Panc1 (cell line): Measurements from ENCODE around the gene ADGRL3. TPM values are rescaled to one million over a fixed set of nuclear protein-coding genes. Genes with fewer than 3 reads are reported as not detected.

Source experiments
- ATAC-seq: fragments of 200-7000 bp; cut with Tn5 transposase; 2 replicates; pipeline ENCODE4 v1.9.1; 2020; ENCODE audit warnings: mild to moderate bottlenecking, moderate library complexity
- BruUV-seq: library from RNA; stranded (reverse); fragments of 400-500 nt; replicated peaks from 2 replicates; lab custom pipeline; 2021; lab: Mats Ljungman, UMichigan
- CTCF ChIA-PET: fragments of 300-600 bp; sonication (Branson Sonifier 250); formaldehyde crosslinking; loops from one replicate; lab custom pipeline; 2022; ENCODE audit warnings: antibody characterized with exemption; lab: Charles Lee
- POLR2A ChIA-PET: fragments of 300-600 bp; sonication (Branson Sonifier 250); formaldehyde crosslinking; loops from one replicate; lab custom pipeline; 2022; ENCODE audit warnings: antibody characterized with exemption; lab: Charles Lee
- DNase-seq: peaks from one replicate; pipeline ENCODE4 v3.0.0-alpha.2; 2010; ENCODE audit warnings: low read depth, low spot score
- H3K27ac ChIP-seq: 2 replicates; pipeline ENCODE4 v1.5.1; 2011; ENCODE audit warnings: mild to moderate bottlenecking, low read length, inconsistent platforms
- H3K27me3 ChIP-seq: fragments of 200-500 bp; sonication (Bioruptor generic); 2 replicates; pipeline ENCODE4 v1.6.0; 2014; ENCODE audit warnings: low read length, inconsistent platforms; ENCODE audit not compliant: control insufficient read depth, insufficient read depth
- H3K36me3 ChIP-seq: fragments of 200-500 bp; sonication (Bioruptor generic); 2 replicates; pipeline ENCODE4 v1.5.1; 2014; ENCODE audit warnings: inconsistent platforms, mild to moderate bottlenecking, low read length, moderate library complexity; ENCODE audit not compliant: control insufficient read depth, insufficient read depth
- H3K4me1 ChIP-seq: 2 replicates; pipeline ENCODE4 v1.5.1; 2011; ENCODE audit warnings: inconsistent platforms, mild to moderate bottlenecking, low read length, moderate library complexity; ENCODE audit not compliant: control insufficient read depth, insufficient read depth
- H3K4me3 ChIP-seq, 2 experiments: 2 replicates each; pipeline ENCODE4 v1.5.1; 2011 to 2012; ENCODE audit warnings: low read depth in 2 of 2, low read length in 2 of 2, mild to moderate bottlenecking in 2 of 2, inconsistent platforms in 1 of 2, moderate library complexity in 1 of 2
- H3K9me3 ChIP-seq: fragments of 200-500 bp; sonication (Bioruptor generic); 2 replicates; pipeline ENCODE4 v1.5.1; 2014; ENCODE audit warnings: low read depth, mild to moderate bottlenecking, inconsistent platforms, low read length, moderate library complexity; ENCODE audit not compliant: control insufficient read depth, insufficient read depth
- POLR2AphosphoS5 ChIP-seq: IDR thresholded peaks from 2 replicates; pipeline ENCODE4 v1.6.1; 2012; ENCODE audit warnings: mild to moderate bottlenecking, low read depth, low read length, moderate library complexity
- REST ChIP-seq, 2 experiments: IDR thresholded peaks; 2 replicates each; pipeline ENCODE4 v1.6.1; 2011 to 2012; ENCODE audit warnings: low read depth in 2 of 2, control low read depth in 1 of 2, low read length in 1 of 2, mild to moderate bottlenecking in 1 of 2, moderate library complexity in 1 of 2; ENCODE audit not compliant: insufficient read depth in 1 of 2
- SIN3A ChIP-seq: IDR thresholded peaks from 2 replicates; pipeline ENCODE4 v1.6.1; 2012; ENCODE audit warnings: low read depth, mild to moderate bottlenecking, low read length, moderate library complexity, borderline replicate concordance; ENCODE audit not compliant: insufficient read depth
- TCF7L2 ChIP-seq: IDR thresholded peaks from 2 replicates; pipeline ENCODE4 v1.6.1; 2011; ENCODE audit warnings: mild to moderate bottlenecking, low read depth, low read length, inconsistent platforms
- in situ Hi-C: cut with HindIII; loops from 2 replicates; pipeline ENCODE4 v1.10.0; 2016; ENCODE audit warnings: low sequenced_read_pairs, low pct_unique_long_range_greater_than_20kb
- intact Hi-C: fragments of 100-400 bp; cut with micrococcal nuclease; formaldehyde crosslinking; loops from one replicate; pipeline ENCODE4 v1.10.0; 2022; ENCODE audit not compliant: unreplicated experiment
- total RNA-seq: library from RNA; stranded (reverse); gene quantifications from one replicate; pipeline ENCODE4 v1.2.1, GENCODE V29; 2021; ENCODE audit not compliant: unreplicated experiment
- TF ChIP-seq, protein P1 (sequence below): fragments of 450-650 bp; IDR thresholded peaks from 2 replicates; pipeline ENCODE4 v1.5.1; 2017; ENCODE audit warnings: mild to moderate bottlenecking

ADGRL3 gene
- total RNA-seq, 1 experiment from 2014 or later, result 0.23 TPM

DNA sequence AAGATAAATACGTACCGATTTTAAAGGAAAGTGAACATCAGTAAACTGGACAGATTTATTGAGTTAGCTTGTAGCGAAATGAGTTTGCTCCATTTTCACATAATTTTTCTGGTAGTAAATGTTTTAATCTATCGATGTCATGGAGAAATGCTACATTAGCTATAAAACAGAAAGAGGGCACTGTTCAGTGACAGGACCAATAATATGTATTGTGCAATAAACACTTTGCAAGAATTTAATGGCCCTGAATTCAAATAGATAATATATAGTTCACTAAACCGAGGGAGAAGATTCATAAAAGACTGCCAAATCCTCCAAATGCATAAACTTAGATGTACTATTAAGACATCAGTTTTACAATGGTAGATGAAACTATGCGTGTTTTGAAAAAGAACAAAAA is 516.3 kb downstream of the ADGRL3 start:
- BruUV-seq, result no TSS peak
- in situ Hi-C loops, result no loop called here
- H3K27ac ChIP-seq, result no peak overlapping the region
- no peak overlapping the region for H3K4me3 ChIP-seq
- intact Hi-C loops, result no loop called here
- H3K9me3 ChIP-seq, result no peaks in the 10 kb centered on the region
- ATAC-seq (no peak), DNase-seq (no peak)
- H3K36me3 ChIP-seq, result no peaks in the 10 kb centered on the region
- no peaks in the 10 kb centered on the region for H3K27me3 ChIP-seq
- no peak for TF ChIP-seq SIN3A
- no peak for TF ChIP-seq REST (IDR thresholded peaks at IDR 0.05; ENCODE audit: insufficient read depth in 1 of 2, low read depth in 2 of 2, low read length in 1 of 2)
- no peak for TF ChIP-seq POLR2AphosphoS5
- no peak for TF ChIP-seq TCF7L2
- TF ChIP-seq, protein P1, sequence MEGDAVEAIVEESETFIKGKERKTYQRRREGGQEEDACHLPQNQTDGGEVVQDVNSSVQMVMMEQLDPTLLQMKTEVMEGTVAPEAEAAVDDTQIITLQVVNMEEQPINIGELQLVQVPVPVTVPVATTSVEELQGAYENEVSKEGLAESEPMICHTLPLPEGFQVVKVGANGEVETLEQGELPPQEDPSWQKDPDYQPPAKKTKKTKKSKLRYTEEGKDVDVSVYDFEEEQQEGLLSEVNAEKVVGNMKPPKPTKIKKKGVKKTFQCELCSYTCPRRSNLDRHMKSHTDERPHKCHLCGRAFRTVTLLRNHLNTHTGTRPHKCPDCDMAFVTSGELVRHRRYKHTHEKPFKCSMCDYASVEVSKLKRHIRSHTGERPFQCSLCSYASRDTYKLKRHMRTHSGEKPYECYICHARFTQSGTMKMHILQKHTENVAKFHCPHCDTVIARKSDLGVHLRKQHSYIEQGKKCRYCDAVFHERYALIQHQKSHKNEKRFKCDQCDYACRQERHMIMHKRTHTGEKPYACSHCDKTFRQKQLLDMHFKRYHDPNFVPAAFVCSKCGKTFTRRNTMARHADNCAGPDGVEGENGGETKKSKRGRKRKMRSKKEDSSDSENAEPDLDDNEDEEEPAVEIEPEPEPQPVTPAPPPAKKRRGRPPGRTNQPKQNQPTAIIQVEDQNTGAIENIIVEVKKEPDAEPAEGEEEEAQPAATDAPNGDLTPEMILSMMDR, result no peak
- ChIA-PET CTCF (no interaction called here), POLR2A (no interaction called here)
- H3K4me1 ChIP-seq, result no peaks in the 10 kb centered on the region

DNA sequence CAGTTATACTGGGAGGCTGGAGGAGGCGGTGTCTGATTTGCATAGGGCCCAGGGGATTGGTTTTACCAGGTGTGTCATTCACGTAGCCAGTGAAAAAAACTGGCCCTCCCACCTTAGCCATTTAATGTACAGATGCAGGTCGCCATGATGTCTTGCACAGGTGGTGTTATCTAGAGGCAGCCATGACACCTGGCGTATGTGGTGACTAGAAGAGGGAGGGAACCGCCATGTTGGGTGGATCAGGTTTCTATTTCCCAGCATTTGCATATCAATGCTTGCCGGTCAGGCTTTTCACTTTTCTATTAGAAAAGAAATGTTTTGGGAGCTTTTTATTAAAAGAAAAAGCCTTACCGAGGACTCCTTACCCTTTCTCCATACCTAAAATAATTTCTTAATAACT is 523.4 kb downstream of the ADGRL3 start:
- no peak for TF ChIP-seq TCF7L2
- no peak for TF ChIP-seq REST (IDR thresholded peaks at IDR 0.05; ENCODE audit: insufficient read depth in 1 of 2, low read depth in 2 of 2, low read length in 1 of 2)
- TF ChIP-seq, protein P1, result no peak
- no peak for TF ChIP-seq SIN3A
- no peak for TF ChIP-seq POLR2AphosphoS5
- POLR2A ChIA-PET, result no interaction called here
- H3K9me3 ChIP-seq, result no peaks in the 10 kb centered on the region
- in situ Hi-C loops (no loop called here), intact Hi-C loops (no loop called here)
- H3K4me1 ChIP-seq, result no peaks in the 10 kb centered on the region
- CTCF ChIA-PET, result no interaction called here
- no peak overlapping the region for H3K4me3 ChIP-seq
- no peak for DNase-seq
- no peaks in the 10 kb centered on the region for H3K27me3 ChIP-seq
- BruUV-seq, result no TSS peak
- H3K27ac ChIP-seq, result no peak overlapping the region
- H3K36me3 ChIP-seq, result no peaks in the 10 kb centered on the region
- no peak for ATAC-seq
